HEK293 (cell line): ENCODE measurements around the gene RHBDL3.

Experiments
- CTCF ChIP-seq: fragments of 450-650 bp; formaldehyde crosslinking; IDR thresholded peaks from 2 replicates; pipeline ENCODE4 v1.5.1; 2016; ENCODE audit warnings: missing biosample characterization, missing genetic modification characterization
- PRDM1 ChIP-seq: fragments of 450-650 bp; formaldehyde crosslinking; IDR thresholded peaks from 2 replicates; pipeline ENCODE4; 2016; ENCODE audit warnings: missing biosample characterization, missing genetic modification characterization
- SP2 ChIP-seq: fragments of 450-650 bp; formaldehyde crosslinking; IDR thresholded peaks from 2 replicates; pipeline ENCODE4 v1.5.1; 2016; ENCODE audit warnings: missing biosample characterization, missing genetic modification characterization
- TCF7L2 ChIP-seq: IDR thresholded peaks from 2 replicates; pipeline ENCODE4 v1.6.1; 2011; ENCODE audit warnings: low read depth, mild to moderate bottlenecking, inconsistent platforms, low read length, moderate library complexity, borderline replicate concordance
- ZBTB7A ChIP-seq: fragments of 450-650 bp; formaldehyde crosslinking; IDR thresholded peaks from 2 replicates; pipeline ENCODE4 v1.5.1; 2016; ENCODE audit warnings: low read depth, missing biosample characterization, missing genetic modification characterization
- ZNF169 ChIP-seq: fragments of 450-650 bp; formaldehyde crosslinking; IDR thresholded peaks from 2 replicates; pipeline ENCODE4 v1.5.1; 2016; ENCODE audit warnings: missing biosample characterization, missing genetic modification characterization
- ZNF274 ChIP-seq, 2 experiments: fragments of 200-500 bp in 1 of 2; fragments of 450-650 bp in 1 of 2; sonication (Bioruptor generic) in 1 of 2; formaldehyde crosslinking in 1 of 2; IDR thresholded peaks; 2 replicates each; pipeline versions ENCODE4 v1.5.1 to v1.6.1; 2014 to 2016; ENCODE audit warnings: borderline replicate concordance in 1 of 2, inconsistent platforms in 1 of 2, low read length in 1 of 2, missing biosample characterization in 1 of 2, missing genetic modification characterization in 1 of 2
- ZNF416 ChIP-seq: fragments of 450-650 bp; formaldehyde crosslinking; IDR thresholded peaks from 2 replicates; pipeline ENCODE4 v1.5.1; 2016; ENCODE audit warnings: missing biosample characterization, missing genetic modification characterization
- ZNF529 ChIP-seq: fragments of 450-650 bp; formaldehyde crosslinking; IDR thresholded peaks from 2 replicates; pipeline ENCODE4 v1.5.1; 2017; ENCODE audit warnings: missing genetic modification characterization, missing biosample characterization; ENCODE audit not compliant: insufficient replicate concordance
- ZNF555 ChIP-seq: fragments of 450-650 bp; formaldehyde crosslinking; conservative IDR thresholded peaks from 2 replicates; pipeline ENCODE4 v1.5.1; 2017; ENCODE audit warnings: missing biosample characterization, mild to moderate bottlenecking, missing genetic modification characterization, inconsistent platforms
- ZNF677 ChIP-seq: fragments of 450-650 bp; IDR thresholded peaks from 2 replicates; pipeline ENCODE4 v1.5.0; 2018; ENCODE audit warnings: missing biosample characterization, mild to moderate bottlenecking, missing genetic modification characterization, moderate library complexity
- ZNF707 ChIP-seq: fragments of 450-650 bp; formaldehyde crosslinking; IDR thresholded peaks from 2 replicates; pipeline ENCODE4 v1.5.1; 2016; ENCODE audit warnings: missing biosample characterization, missing genetic modification characterization
- ZNF776 ChIP-seq: fragments of 450-650 bp; formaldehyde crosslinking; IDR thresholded peaks from 2 replicates; pipeline ENCODE4 v1.5.0; 2017; ENCODE audit warnings: missing biosample characterization, missing genetic modification characterization, borderline replicate concordance

- TF ChIP-seq CTCF (tag by site-specific recombination): no peak
- TF ChIP-seq TCF7L2: no peak
- no peak for TF ChIP-seq ZBTB7A
- no peak for TF ChIP-seq ZNF169 (tag by site-specific recombination)
- TF ChIP-seq ZNF274 (IDR thresholded peaks at IDR 0.05; ENCODE audit: low read length): no peak
- TF ChIP-seq ZNF274 (tag by site-specific recombination; IDR thresholded peaks at IDR 0.05; ENCODE audit: borderline replicate concordance): no peak
- no peak for TF ChIP-seq ZNF555
- no peak for TF ChIP-seq ZNF677
- no peak for TF ChIP-seq ZNF529 (tag by site-specific recombination)
- TF ChIP-seq ZNF776 (tag by site-specific recombination): no peak
- TF ChIP-seq ZNF707 (tag by site-specific recombination): no peak
- TF ChIP-seq PRDM1 (tag by site-specific recombination): no peak
- no peak for TF ChIP-seq ZNF416 (tag by site-specific recombination)
- TF ChIP-seq SP2: no peak
These were observed 41.9 kb upstream of the RHBDL3 start for GRCh38 chr17:32223703-32224102.
